ENCODE data around the gene OLFML3.

DNA sequence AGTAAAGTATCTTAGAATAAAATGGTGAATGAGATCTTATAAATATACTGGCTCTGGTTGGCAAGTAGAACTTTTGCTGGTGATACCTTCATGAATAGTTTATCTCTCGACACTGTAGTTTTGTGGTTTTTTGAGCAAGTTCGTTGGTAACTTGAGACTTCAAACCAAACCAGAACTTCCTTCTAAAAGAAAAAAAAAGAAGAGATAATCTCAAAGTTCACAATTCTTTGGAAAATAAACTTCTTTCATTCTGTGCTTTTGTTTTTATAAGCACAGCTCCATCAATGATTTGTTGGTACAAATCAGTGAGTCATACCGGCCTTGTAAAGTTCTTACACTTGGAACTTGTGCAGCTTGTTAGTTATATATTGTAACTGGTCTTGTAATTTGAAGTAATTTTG, 47.8 kb upstream of the OLFML3 start:
- TF ChIP-seq, protein P1, sequence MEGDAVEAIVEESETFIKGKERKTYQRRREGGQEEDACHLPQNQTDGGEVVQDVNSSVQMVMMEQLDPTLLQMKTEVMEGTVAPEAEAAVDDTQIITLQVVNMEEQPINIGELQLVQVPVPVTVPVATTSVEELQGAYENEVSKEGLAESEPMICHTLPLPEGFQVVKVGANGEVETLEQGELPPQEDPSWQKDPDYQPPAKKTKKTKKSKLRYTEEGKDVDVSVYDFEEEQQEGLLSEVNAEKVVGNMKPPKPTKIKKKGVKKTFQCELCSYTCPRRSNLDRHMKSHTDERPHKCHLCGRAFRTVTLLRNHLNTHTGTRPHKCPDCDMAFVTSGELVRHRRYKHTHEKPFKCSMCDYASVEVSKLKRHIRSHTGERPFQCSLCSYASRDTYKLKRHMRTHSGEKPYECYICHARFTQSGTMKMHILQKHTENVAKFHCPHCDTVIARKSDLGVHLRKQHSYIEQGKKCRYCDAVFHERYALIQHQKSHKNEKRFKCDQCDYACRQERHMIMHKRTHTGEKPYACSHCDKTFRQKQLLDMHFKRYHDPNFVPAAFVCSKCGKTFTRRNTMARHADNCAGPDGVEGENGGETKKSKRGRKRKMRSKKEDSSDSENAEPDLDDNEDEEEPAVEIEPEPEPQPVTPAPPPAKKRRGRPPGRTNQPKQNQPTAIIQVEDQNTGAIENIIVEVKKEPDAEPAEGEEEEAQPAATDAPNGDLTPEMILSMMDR (conservative IDR thresholded peaks at IDR 0.05), result no peak
- TF ChIP-seq EZH2 (IDR thresholded peaks at IDR 0.05; ENCODE audit: low read depth), result no peak
